Limb (tissue), 2 donors: Measurements from ENCODE around the gene SLX4IP.

ENCODE experiments used
- DNase-seq, 2 donors: peaks; one replicate each; pipeline ENCODE4 v3.0.0-alpha.2; 2016; ENCODE audit errors: extremely low spot score in 2 of 2

SLX4IP gene

DNA sequence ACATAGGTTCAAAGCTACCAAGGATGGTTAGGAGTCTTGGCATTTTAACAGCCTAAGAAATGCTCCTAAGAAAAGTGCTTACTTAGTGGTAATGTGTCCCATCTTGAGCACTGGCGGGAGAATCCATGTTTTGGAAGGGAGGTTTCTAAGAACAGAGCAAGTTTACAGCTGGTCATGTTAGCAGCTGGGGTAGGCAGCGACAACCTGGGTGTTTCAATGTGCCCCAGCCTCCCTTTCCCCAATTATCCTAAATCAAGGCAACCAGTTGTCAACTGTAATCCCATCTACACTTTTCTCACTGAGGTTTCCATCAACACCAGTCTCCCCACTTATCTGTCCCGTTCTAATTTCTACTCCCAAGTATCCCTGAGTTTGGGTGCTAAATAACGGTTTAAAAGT lies 240.3 kb downstream of the SLX4IP start:
- no peak for DNase-seq

DNA sequence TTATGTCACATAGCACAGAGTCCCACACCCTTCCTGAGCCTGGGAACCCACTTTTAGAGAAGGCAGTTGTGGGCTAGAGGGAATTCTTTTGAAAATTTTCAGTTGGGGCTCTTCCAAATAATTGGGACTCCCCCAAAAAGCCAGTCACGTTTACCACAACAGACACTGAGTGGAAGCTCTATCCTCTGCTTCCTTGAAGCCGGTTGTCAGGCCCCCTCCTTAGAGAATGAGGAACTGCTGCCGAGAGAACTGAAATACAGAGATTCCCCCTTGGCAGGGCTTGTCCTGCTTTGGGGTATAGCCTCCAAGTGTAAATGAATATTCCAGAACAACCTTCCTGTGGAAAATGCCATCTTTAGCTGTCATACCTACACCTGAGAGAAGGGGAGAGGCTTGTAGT lies 241.4 kb downstream of the SLX4IP start:
- DNase-seq = no peak
